COLO668 (cell line): ENCODE measurements around the gene MAPKBP1.

Experiments
- DNase-seq: peaks from one replicate; lab custom pipeline; 2025; ENCODE audit not compliant: unreplicated experiment; lab: John Stamatoyannopoulos, UW

The MAPKBP1 gene

GRCh38 chr15:41783296-41783695 is 9.0 kb downstream of the MAPKBP1 start:
- DNase-seq = no peak

GRCh38 chr15:41788262-41788661 is 14.0 kb downstream of the MAPKBP1 start:
- DNase-seq = no peak

DNA sequence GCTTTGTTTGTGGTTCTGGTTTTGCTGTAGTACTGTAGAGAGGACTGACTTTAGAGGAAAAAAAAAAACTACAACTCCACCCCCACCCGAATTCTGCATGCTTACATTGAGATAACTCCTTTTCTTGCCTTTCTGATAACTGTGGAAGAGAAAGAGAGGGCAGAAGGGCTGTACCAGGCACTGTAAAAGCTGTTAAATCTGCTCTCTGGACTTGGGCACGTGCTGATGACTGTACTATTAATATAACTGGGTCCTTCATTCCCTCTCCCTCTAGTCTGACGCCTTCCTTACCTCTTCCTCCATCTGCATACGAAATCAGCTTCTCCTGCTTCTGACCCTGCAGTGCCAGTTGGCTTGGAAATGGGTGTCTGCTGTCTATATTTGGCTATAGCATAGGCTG is 15.0 kb downstream of the MAPKBP1 start:
- DNase-seq = no peak

GRCh38 chr15:41789662-41790061 is 15.4 kb downstream of the MAPKBP1 start:
- DNase-seq = no peak

GRCh38 chr15:41790169-41790568 is 15.9 kb downstream of the MAPKBP1 start:
- no peak for DNase-seq

DNA sequence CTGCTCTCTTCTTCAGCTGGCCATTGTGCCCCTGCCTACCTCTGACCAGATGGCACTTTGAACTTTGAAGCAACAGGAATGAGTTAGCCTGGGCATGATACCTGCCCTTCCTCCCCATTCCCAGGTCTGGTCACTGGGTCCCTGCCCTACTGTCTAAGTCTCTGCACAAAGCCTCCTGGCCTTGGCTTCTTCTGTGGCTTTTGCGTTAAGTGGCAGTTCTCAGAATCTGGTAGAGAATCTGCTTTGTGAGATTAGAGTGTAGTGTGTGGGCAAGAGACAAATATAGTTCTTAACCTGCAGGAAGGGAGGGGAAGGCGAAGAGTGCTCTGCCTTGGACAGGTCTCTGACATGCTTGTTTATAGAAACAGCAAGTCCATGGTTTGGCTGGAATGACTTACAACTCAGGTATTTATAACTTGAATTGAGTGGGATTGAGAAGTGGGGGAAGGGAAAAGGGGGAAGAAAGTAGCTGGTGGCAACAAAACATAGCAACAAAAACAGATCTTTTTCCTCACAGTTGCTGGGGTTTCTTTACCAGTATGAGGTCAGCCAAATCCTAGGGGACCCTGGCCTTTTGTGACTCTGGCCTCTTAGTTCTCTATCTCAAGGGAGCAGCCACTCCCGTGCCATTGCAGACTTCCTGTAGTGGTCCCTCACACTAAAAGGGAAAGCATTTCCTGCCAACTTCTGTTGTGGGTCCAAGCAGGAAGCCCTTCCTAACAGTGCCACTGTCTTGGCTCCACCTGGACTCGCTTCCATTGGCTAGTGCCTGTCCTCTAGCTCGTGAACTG is 16.7 kb downstream of the MAPKBP1 start:
- DNase-seq = no peak

DNA sequence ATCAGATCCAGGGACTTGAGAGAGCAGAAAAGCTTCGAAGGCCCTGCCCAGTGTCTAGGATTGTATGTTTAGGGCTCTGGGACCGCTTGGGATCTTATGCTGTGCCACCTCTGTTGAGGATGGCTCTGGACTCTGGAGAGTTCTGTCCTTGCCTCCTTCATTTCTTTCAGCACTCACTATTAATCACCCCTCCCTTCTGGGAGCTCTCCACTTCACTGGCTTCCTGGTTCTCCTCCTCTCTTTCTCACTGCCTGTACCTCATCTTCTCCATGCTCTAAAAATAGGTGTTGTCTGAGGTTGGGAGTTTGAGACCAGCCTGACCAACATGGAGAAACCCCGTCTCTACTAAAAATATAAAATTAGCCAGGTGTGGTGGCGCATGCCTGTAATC is 17.3 kb downstream of the MAPKBP1 start:
- DNase-seq = no peak

DNA sequence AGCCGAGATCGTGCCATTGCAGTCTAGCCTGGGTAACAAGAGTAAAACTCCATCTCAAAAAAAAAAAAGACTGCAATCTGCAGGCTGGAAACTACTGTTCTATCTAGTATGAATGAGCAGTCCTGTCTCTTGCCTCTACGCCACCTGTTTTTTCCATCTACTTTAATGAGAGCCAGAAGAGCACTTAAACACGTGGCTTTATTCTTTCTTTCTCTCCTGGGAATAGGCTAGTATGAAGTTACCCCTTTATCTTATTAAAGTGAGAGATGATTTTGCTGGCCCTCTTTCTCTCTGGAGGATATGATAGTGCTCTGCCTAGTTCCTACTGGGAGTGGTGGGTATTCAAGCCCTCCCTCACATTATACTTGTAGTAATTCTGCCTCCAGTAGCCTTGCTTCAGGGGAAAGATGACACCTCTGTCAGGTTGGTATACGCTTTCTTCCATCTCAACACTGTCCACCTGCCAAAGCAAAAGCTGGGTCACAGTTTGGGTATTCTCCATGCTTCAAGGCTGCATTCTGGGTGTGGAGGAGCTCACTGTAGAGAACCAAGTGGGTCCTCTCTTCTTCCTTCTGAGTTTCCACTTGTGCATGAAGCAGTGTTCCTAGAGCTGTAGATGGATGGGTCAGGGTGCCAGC is 17.8 kb downstream of the MAPKBP1 start:
- no peak for DNase-seq

GRCh38 chr15:41794081-41794480 is 19.8 kb downstream of the MAPKBP1 start:
- no peak for DNase-seq

DNA sequence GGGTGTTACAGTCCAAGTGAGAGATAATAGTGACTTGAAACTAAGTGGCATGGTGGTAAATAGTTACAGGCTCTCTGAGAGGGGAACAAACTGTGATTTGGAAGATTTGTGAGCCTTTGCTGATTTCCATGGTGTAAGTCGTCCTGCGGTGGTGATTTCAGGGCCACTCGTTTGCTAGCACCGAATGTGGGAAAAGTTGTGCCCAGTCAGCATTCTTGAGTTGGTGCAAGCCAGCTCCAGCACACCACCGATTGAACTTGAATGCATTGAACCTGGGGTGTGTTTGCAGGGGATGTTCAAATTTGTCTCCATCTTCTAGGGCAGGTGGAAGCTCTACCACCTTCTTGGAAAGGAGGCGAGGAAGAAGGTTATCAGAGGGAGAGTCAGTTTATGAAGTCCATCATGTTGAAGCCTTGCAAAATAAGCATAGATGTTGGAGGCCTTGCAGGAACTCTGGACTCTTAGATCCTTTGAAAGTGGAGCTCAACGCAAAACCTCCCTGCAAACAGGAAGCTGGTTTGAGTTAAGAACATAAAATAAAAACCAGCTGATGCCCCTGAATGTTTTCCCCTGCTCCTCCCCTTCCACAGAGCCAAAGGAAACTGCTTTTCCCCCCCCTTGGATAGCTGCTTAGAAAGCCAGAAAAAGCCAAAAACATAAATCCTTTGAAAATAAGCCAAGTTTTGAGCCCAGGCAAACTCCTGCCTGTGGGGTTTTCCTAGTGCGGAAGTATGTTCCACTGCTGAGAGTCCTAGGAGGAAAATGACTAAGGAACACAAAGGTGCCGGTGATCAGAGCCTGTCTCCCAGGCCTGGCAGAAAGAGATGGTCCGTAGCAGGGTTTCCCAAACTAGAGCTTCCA is 21.9 kb downstream of the MAPKBP1 start:
- no peak for DNase-seq

DNA sequence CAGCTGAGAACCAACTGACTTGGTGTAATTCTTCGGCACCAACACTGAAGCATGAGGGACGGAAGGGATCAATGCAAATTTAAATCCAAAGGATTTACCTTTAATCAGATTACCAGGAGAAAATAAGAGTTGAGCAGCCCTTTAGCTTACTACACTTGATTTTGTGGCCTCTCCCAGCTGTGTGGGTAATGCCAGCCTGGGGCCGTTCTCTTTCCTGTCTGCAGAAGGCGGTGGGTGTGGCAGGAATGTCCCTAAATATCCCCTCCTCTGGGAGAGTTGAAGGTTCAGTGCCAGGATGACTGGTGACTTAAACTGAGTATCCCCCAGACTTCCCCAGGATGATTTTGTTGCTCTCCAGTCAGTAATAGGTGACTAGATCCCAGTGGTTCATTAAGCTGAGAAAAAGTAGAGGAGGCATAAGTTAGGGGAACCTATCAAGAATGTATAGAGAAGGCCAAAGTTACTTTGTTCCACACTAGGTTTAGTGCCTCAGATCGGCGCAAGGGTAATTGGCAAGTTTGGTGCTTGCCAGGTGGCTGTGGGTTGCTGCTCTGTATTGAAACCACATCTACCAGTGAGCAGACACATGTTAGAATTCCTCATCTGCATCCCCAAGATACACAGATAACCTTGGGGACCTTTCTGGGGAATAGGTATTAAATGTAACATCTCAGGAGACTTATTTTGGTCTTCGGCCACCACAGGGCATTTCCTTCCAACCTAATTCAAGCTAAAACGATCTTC is 23.1 kb downstream of the MAPKBP1 start:
- no peak for DNase-seq

- no peak for DNase-seq
These were observed 24.6 kb downstream of the MAPKBP1 start for GRCh38 chr15:41798607-41799487.

- no peak for DNase-seq
These were observed 25.2 kb downstream of the MAPKBP1 start for GRCh38 chr15:41799488-41799805.

DNA sequence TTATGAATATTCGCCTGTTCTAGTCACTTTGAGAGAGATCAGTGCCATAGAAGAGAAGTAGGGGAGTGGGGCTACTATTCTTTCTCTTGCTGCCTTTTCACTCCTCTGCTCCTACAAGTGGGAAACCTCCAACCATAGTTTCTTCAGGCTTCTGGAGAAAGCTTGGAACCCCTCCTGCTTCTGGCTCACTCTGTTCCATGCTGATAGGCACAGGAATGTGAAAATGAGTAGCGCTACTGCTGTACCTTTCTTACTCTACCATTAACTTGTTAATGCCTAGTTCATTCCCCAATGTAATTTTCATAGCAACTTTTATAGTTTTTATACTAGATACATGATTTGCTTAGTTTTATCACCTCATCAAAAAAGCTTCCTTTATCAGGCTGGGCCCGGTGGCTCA is 26.9 kb downstream of the MAPKBP1 start:
- no peak for DNase-seq

DNA sequence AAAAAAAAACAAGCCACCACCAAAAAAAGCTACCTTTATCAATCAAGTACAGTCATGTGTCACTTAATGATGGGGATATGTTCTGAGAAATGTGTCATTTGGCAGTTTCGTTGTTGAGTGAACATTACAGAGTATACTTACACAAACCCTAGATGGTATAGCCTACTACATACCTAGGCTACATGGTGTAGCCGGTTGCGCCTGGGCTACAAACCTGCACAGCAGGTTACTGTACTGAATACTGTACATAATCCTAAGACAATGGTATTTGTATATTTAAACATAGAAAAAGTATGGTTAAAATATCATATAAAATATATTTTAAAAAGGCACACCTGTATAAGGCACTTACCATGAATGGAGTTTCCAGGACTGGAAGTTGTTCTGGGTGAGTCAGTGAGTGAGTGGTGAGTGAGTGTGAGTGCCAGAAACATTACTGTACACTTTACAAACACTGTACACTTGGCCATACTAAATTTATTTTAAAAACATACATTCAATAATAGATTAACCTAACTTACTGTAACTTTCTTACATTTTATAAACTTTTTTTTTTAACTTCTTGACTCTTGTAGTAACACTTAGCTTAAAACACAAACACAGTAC is 27.7 kb downstream of the MAPKBP1 start:
- DNase-seq = no peak

- DNase-seq = no peak
These were observed 30.1 kb downstream of the MAPKBP1 start for GRCh38 chr15:41804361-41804760.

DNA sequence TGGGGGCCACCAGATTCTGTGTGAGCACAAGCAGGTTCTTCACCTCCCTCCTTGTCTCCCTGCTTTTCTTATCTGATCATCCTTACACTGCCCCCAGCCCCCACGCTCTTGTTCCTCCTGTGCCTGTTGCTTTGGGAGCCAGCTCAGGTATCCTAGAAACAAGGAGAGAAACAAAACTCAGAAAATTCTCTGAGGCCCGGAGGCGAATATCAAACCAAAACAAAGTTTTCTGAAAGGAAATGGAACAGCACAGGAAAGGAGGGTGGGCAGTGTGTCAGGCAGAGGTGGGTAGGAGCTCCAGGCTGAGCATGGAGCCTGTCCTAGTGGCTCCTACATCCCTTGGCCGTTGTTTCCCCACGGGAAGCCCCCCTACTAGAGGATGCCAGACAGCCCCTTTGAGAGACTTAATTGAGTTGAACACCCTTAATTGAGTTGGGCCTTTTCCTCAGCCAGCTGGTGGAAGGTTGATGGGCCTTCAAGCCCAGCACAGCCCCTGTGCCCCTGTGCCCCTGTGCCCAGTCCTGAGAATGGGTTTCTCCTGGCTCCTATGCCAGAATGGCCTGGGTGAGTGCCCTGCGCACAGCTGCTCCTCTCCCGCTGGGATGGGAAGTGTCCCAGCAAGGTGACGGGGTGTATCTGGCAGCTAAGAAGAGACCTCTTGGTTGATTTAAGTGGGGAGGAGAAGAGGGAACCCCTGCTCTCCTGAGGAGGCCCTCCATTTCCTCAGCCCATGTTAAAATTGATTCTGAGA is 30.8 kb downstream of the MAPKBP1 start:
- DNase-seq = no peak

- no peak for DNase-seq
These were observed 31.4 kb downstream of the MAPKBP1 start for GRCh38 chr15:41805711-41806110.
